Mesenchymal stem cell (in vitro differentiated cells and primary cell): ENCODE results near the gene SRF.

Experiments
- DNase-seq: peaks from one replicate; pipeline ENCODE4 v3.0.0-alpha.2; 2013
- H2AFZ ChIP-seq: one replicate; pipeline ENCODE4 v1.6.1; 2013; ENCODE audit warnings: low read depth, mild to moderate bottlenecking, control low read depth, inconsistent platforms, low read length, moderate library complexity
- H2AK5ac ChIP-seq: 2 replicates; pipeline ENCODE4 v1.6.1; 2013; ENCODE audit warnings: low read length, moderate library complexity, mild to moderate bottlenecking, inconsistent platforms; ENCODE audit not compliant: severe bottlenecking
- H2BK120ac ChIP-seq: one replicate; pipeline ENCODE4 v1.6.1; 2013; ENCODE audit warnings: low read depth, mild to moderate bottlenecking, inconsistent platforms, low read length, moderate library complexity
- H2BK12ac ChIP-seq, 2 experiments: one replicate each; pipeline ENCODE4 v1.6.1; 2013; ENCODE audit warnings: inconsistent platforms in 2 of 2, low read length in 2 of 2, mild to moderate bottlenecking in 2 of 2, moderate library complexity in 2 of 2, control low read depth in 1 of 2
- H2BK15ac ChIP-seq: one replicate; pipeline ENCODE4 v1.6.1; 2013; ENCODE audit warnings: mild to moderate bottlenecking, low read depth, inconsistent platforms; ENCODE audit not compliant: poor library complexity, severe bottlenecking
- H2BK5ac ChIP-seq: 2 replicates; pipeline ENCODE4 v1.6.1; 2013; ENCODE audit warnings: low read depth, mild to moderate bottlenecking, low read length, control low read depth, inconsistent platforms; ENCODE audit not compliant: poor library complexity, severe bottlenecking
- H3K14ac ChIP-seq, 2 experiments: one replicate each; pipeline ENCODE4 v1.6.1; 2013; ENCODE audit warnings: inconsistent platforms in 2 of 2, low read length in 2 of 2, control low read depth in 1 of 2, mild to moderate bottlenecking in 1 of 2, moderate library complexity in 1 of 2
- H3K18ac ChIP-seq, 2 experiments: one replicate each; pipeline ENCODE4 v1.6.1; 2013; ENCODE audit warnings: inconsistent platforms in 2 of 2, low read length in 2 of 2, control low read depth in 1 of 2, low read depth in 1 of 2, mild to moderate bottlenecking in 1 of 2
- H3K23ac ChIP-seq, 2 experiments: one replicate each; pipeline ENCODE4 v1.6.1; 2013; ENCODE audit warnings: inconsistent platforms in 2 of 2, low read length in 2 of 2, mild to moderate bottlenecking in 2 of 2, moderate library complexity in 2 of 2, control low read depth in 1 of 2
- H3K27ac ChIP-seq: 2 replicates; pipeline ENCODE4 v1.5.1; 2013; ENCODE audit warnings: mild to moderate bottlenecking, moderate library complexity, low read length, control low read depth, inconsistent platforms; ENCODE audit not compliant: poor library complexity, severe bottlenecking
- H3K27me3 ChIP-seq, 2 experiments: 2 replicates each; pipeline versions ENCODE4 v1.6.1 to v1.7.0; 2013; ENCODE audit warnings: low read length in 2 of 2, mild to moderate bottlenecking in 2 of 2, moderate library complexity in 2 of 2, control low read depth in 1 of 2, inconsistent platforms in 1 of 2; ENCODE audit not compliant: control insufficient read depth in 1 of 2, insufficient read depth in 1 of 2
- H3K36me3 ChIP-seq, 2 experiments: 2 replicates each; pipeline versions ENCODE4 v1.6.1 to v1.7.0; 2013; ENCODE audit warnings: low read length in 2 of 2, control low read depth in 1 of 2, inconsistent platforms in 1 of 2, low read depth in 1 of 2, mild to moderate bottlenecking in 1 of 2; ENCODE audit not compliant: insufficient read depth in 2 of 2, control insufficient read depth in 1 of 2
- H3K4ac ChIP-seq, 2 experiments: one replicate each; pipeline ENCODE4 v1.6.1; 2013; ENCODE audit warnings: inconsistent platforms in 2 of 2, low read length in 2 of 2, mild to moderate bottlenecking in 2 of 2, moderate library complexity in 2 of 2, control low read depth in 1 of 2, low read depth in 1 of 2
- H3K4me1 ChIP-seq: 2 replicates; pipeline ENCODE4 v1.6.1; 2013; ENCODE audit warnings: low read depth, low read length, control low read depth; ENCODE audit not compliant: control insufficient read depth, insufficient read depth
- H3K4me2 ChIP-seq: 2 replicates; pipeline ENCODE4 v1.6.1; 2013; ENCODE audit warnings: low read length, mild to moderate bottlenecking, inconsistent platforms; ENCODE audit not compliant: poor library complexity, severe bottlenecking
- H3K4me3 ChIP-seq, 2 experiments: 2 replicates each; pipeline versions ENCODE4 v1.5.1 to v1.7.0; 2013; ENCODE audit warnings: low read length in 2 of 2, mild to moderate bottlenecking in 2 of 2, control low read depth in 1 of 2, low read depth in 1 of 2; ENCODE audit not compliant: insufficient read depth in 1 of 2
- H3K79me1 ChIP-seq: replicated peaks from 2 replicates; pipeline ENCODE4 v1.6.1; 2013; ENCODE audit warnings: mild to moderate bottlenecking, control low read depth, low read length, inconsistent platforms; ENCODE audit not compliant: poor library complexity, severe bottlenecking
- H3K9ac ChIP-seq: 2 replicates; pipeline ENCODE4 v1.7.0; 2013; ENCODE audit warnings: mild to moderate bottlenecking, low read length, moderate library complexity
- H3K9me3 ChIP-seq: 2 replicates; pipeline ENCODE4 v1.7.0; 2013; ENCODE audit warnings: mild to moderate bottlenecking, low read length; ENCODE audit not compliant: control insufficient read depth
- H4K8ac ChIP-seq: one replicate; pipeline ENCODE4 v1.6.1; 2013; ENCODE audit warnings: inconsistent platforms, mild to moderate bottlenecking, low read length, moderate library complexity
- H4K91ac ChIP-seq: one replicate; pipeline ENCODE4 v1.6.1; 2013; ENCODE audit warnings: mild to moderate bottlenecking, low read length, inconsistent platforms
- WGBS: methylation state at CpG from one replicate; pipeline ENCODE4 v1.1.7; 2013; ENCODE audit warnings: mixed read lengths; 5-methylcytosine and 5-hydroxymethylcytosine counted together

The SRF gene

GRCh38 chr6:43181942-43182860 lies 11.1 kb downstream of the SRF start, which contains the start of gene CUL9:
Gene CUL9, plus strand, starts transcription at chr6:43182196. Its CDS starts 2,115 bp downstream, at chr6:43184311.
- no peaks in the 10 kb centered on the region for H3K27me3 ChIP-seq
- peak within 1 kb of the TSS; percentile 89 for H3K9ac ChIP-seq
- H2AK5ac ChIP-seq: peak within 1 kb of the TSS; percentile 17
- no peak within 1 kb of the TSS for H2BK5ac ChIP-seq
- peak within 1 kb of the TSS; percentile 80 to 90 for H3K4me3 ChIP-seq
- peak within 1 kb of the TSS; percentile 68 to 91 for H3K14ac ChIP-seq
- peak within 1 kb of the TSS; percentile 56 to 97 for H3K18ac ChIP-seq
- H2AFZ ChIP-seq: peak within 1 kb of the TSS; percentile 47
- peak within 1 kb of the TSS; percentile 91 for H4K8ac ChIP-seq
- H3K9me3 ChIP-seq: no peaks in the 10 kb centered on the region
- WGBS: 5% methylated on average over 22 of the region's 51 CpGs
- H3K27ac ChIP-seq: peak within 1 kb of the TSS; percentile 52
- peak within 1 kb of the TSS; percentile 61 to 64 for H3K4ac ChIP-seq
- peaks cover 51 to 59% of the 10 kb centered on the region in 2 experiments for H3K36me3 ChIP-seq
- H2BK120ac ChIP-seq: no peak within 1 kb of the TSS
- peaks cover 45% of the 10 kb centered on the region for H3K79me1 ChIP-seq
- H2BK15ac ChIP-seq: no peak within 1 kb of the TSS
- H2BK12ac ChIP-seq: no peak within 1 kb of the TSS
- H3K4me2 ChIP-seq: peak within 1 kb of the TSS; percentile 88
- peak within 1 kb of the TSS; percentile 79 for H4K91ac ChIP-seq
- DNase-seq: peak; percentile 70
- H3K4me1 ChIP-seq: peaks cover 14% of the 10 kb centered on the region
- no peak within 1 kb of the TSS for H3K23ac ChIP-seq

GRCh38 chr6:43183441-43183840 lies 12.4 kb downstream of the SRF start:
- Histone ChIP-seq H3K9me3 (no peaks in the 10 kb centered on the region), H4K91ac (no peak overlapping the region), H4K8ac (no peak overlapping the region), H3K4me3 (peak overlapping the region in 1 of 2 experiments; percentile 90), H3K27ac (no peak overlapping the region), H3K79me1 (peaks cover 50% of the 10 kb centered on the region), H3K4ac (no peak overlapping the region), H2BK120ac (no peak overlapping the region), H2BK12ac (no peak overlapping the region), H2BK15ac (no peak overlapping the region), H2BK5ac (no peak overlapping the region), H3K18ac (no peak overlapping the region), H3K4me2 (no peak overlapping the region), H2AFZ (no peak overlapping the region), H3K4me1 (peaks cover 14% of the 10 kb centered on the region), H2AK5ac (no peak overlapping the region), H3K23ac (no peak overlapping the region), H3K9ac (peak overlapping the region; percentile 89), H3K27me3 (no peaks in the 10 kb centered on the region), H3K36me3 (peaks cover 57 to 62% of the 10 kb centered on the region in 2 experiments), H3K14ac (no peak overlapping the region)
- 100% methylated on average over 4 of the region's 4 CpGs for WGBS
- DNase-seq: no peak

DNA sequence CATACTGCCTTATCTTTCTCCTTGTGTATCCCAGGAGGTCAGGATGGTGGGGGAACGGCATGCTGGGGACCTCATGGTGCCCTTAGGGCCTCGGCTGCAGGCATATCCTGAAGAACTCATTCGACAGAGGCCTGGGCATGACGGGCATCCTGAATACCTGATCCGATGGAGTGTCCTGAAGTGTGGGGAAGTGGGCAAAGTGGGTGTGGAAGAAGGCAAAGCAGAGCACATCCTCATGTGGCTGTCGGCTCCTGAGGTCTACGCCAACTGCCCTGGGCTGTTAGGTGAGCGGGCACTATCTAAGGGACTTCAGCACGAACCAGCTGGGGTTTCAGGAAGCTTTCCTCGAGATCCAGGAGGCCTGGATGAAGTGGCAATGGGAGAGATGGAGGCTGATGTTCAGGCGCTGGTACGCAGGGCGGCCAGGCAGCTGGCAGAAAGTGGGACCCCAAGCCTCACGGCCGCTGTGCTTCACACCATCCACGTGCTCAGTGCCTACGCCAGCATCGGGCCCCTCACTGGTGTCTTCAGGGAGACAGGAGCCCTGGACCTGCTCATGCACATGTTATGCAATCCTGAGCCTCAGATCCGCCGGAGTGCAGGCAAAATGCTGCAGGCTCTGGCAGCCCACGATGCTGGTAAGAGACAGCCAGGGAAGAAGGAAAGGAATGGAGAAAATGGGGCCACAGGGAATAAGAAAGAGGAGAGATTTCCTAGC lies 13.4 kb downstream of the SRF start:
- no peak overlapping the region for H2BK5ac ChIP-seq
- H3K36me3 ChIP-seq: peaks cover 51 to 55% of the 10 kb centered on the region in 2 experiments
- H2AK5ac ChIP-seq: no peak overlapping the region
- H3K79me1 ChIP-seq: peaks cover 43% of the 10 kb centered on the region
- H3K9me3 ChIP-seq: no peaks in the 10 kb centered on the region
- no peak overlapping the region for H2BK12ac ChIP-seq
- peaks cover 14% of the 10 kb centered on the region for H3K4me1 ChIP-seq
- no peaks in the 10 kb centered on the region for H3K27me3 ChIP-seq
- no peak overlapping the region for H2AFZ ChIP-seq
- H3K4ac ChIP-seq: no peak overlapping the region
- no peak overlapping the region for H3K4me2 ChIP-seq
- H4K91ac ChIP-seq: no peak overlapping the region
- H3K4me3 ChIP-seq: no peak overlapping the region
- H3K23ac ChIP-seq: no peak overlapping the region
- WGBS: 95% methylated on average over 21 of the region's 21 CpGs
- H3K18ac ChIP-seq: no peak overlapping the region
- no peak overlapping the region for H3K27ac ChIP-seq
- H2BK15ac ChIP-seq: no peak overlapping the region
- H2BK120ac ChIP-seq: no peak overlapping the region
- peak overlapping the region; percentile 20 for H3K9ac ChIP-seq
- no peak overlapping the region for H4K8ac ChIP-seq
- DNase-seq: no peak
- H3K14ac ChIP-seq: no peak overlapping the region
